OCI-LY3 (cell line): ENCODE data around the gene BTBD8.

Experiments
- EZH2phosphoT487 ChIP-seq: fragments of 200-600 bp; shearing (Covaris generic); IDR thresholded peaks from 2 replicates; pipeline ENCODE4 v1.6.1; 2018; ENCODE audit warnings: antibody characterized with exemption, mixed run types, low read depth
- TF ChIP-seq, protein P1 (sequence below): fragments of 200-600, 300-600 bp; sonication (generic); IDR thresholded peaks from 2 replicates; pipeline ENCODE4 v1.5.1; 2014; ENCODE audit warnings: antibody characterized with exemption, low read length, low read depth

DNA sequence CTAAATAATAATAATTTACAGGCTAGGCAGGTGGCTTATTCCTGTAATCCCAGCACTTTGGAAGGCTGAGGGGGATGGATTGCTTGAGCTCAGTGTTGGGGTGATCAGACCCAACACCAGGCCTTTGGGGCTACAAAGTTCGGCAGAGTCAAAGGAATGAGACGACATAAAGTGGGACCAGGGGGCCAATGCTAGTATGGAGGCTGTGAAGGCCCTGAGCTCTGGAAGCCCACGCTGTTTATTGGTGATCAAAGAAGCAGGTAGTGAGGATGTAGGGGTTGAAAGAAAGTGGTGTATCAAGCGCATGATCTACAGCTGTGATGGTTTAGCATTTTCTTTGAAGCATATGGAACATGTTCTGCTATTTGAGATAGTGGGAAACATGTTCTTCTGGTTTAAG is 5.6 kb downstream of the BTBD8 start:
- TF ChIP-seq, protein P1, sequence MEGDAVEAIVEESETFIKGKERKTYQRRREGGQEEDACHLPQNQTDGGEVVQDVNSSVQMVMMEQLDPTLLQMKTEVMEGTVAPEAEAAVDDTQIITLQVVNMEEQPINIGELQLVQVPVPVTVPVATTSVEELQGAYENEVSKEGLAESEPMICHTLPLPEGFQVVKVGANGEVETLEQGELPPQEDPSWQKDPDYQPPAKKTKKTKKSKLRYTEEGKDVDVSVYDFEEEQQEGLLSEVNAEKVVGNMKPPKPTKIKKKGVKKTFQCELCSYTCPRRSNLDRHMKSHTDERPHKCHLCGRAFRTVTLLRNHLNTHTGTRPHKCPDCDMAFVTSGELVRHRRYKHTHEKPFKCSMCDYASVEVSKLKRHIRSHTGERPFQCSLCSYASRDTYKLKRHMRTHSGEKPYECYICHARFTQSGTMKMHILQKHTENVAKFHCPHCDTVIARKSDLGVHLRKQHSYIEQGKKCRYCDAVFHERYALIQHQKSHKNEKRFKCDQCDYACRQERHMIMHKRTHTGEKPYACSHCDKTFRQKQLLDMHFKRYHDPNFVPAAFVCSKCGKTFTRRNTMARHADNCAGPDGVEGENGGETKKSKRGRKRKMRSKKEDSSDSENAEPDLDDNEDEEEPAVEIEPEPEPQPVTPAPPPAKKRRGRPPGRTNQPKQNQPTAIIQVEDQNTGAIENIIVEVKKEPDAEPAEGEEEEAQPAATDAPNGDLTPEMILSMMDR, result no peak
- TF ChIP-seq EZH2phosphoT487, result no peak
